H9 (cell line): Measurements from ENCODE around the gene GALNS. TPM values are rescaled to one million over a fixed set of nuclear protein-coding genes. Genes with fewer than 3 reads are reported as not detected.

Experiments
- DNase-seq: peaks from one replicate; pipeline ENCODE4 v3.0.0-alpha.2; 2017
- H2AFZ ChIP-seq: one replicate; pipeline ENCODE4 v1.6.1; 2013; ENCODE audit warnings: mild to moderate bottlenecking, low read length, control low read depth, moderate library complexity
- H2AK5ac ChIP-seq: 2 replicates; pipeline ENCODE4 v1.6.1; 2013; ENCODE audit warnings: low read length, control low read depth, mixed read lengths; ENCODE audit not compliant: insufficient read length
- H2BK120ac ChIP-seq: one replicate; pipeline ENCODE4 v1.6.1; 2013; ENCODE audit warnings: low read depth, mild to moderate bottlenecking, low read length, control low read depth, inconsistent platforms; ENCODE audit not compliant: poor library complexity, severe bottlenecking
- H2BK12ac ChIP-seq: 2 replicates; pipeline ENCODE4 v1.6.1; 2013; ENCODE audit warnings: low read length, control low read depth, mixed read lengths, low read depth; ENCODE audit not compliant: insufficient read length
- H2BK15ac ChIP-seq: 2 replicates; pipeline ENCODE4 v1.6.1; 2013; ENCODE audit warnings: low read depth, low read length, control low read depth
- H2BK20ac ChIP-seq: one replicate; pipeline ENCODE4 v1.6.1; 2013; ENCODE audit warnings: low read depth, mild to moderate bottlenecking, low read length, control low read depth, inconsistent platforms; ENCODE audit not compliant: poor library complexity, severe bottlenecking
- H2BK5ac ChIP-seq: 2 replicates; pipeline ENCODE4 v1.6.1; 2013; ENCODE audit warnings: low read length, control low read depth, mixed read lengths; ENCODE audit not compliant: insufficient read length
- H3K14ac ChIP-seq: 2 replicates; pipeline ENCODE4 v1.6.1; 2013; ENCODE audit warnings: low read length, control low read depth; ENCODE audit not compliant: insufficient read depth
- H3K18ac ChIP-seq: 2 replicates; pipeline ENCODE4 v1.6.1; 2013; ENCODE audit warnings: low read depth, mild to moderate bottlenecking, mixed read lengths, low read length, control low read depth; ENCODE audit not compliant: insufficient read length
- H3K23ac ChIP-seq: 2 replicates; pipeline ENCODE4 v1.6.1; 2013; ENCODE audit warnings: low read length, control low read depth, mixed read lengths, low read depth; ENCODE audit not compliant: insufficient read length
- H3K23me2 ChIP-seq: 2 replicates; pipeline ENCODE4 v1.6.1; 2013; ENCODE audit warnings: low read depth, mild to moderate bottlenecking, mixed read lengths, low read length, control low read depth; ENCODE audit not compliant: insufficient read length, poor library complexity, severe bottlenecking
- H3K27ac ChIP-seq: 2 replicates; pipeline ENCODE4 v1.5.1; 2013; ENCODE audit warnings: low read length, control low read depth, mixed read lengths, low read depth; ENCODE audit not compliant: insufficient read length
- H3K27me3 ChIP-seq: 2 replicates; pipeline ENCODE4 v1.6.1; 2013; ENCODE audit warnings: low read length, control low read depth, inconsistent platforms; ENCODE audit not compliant: insufficient read depth
- H3K4ac ChIP-seq: 2 replicates; pipeline ENCODE4 v1.6.1; 2013; ENCODE audit warnings: low read depth, mild to moderate bottlenecking, control low read depth, inconsistent platforms, low read length, moderate library complexity
- H3K4me1 ChIP-seq: 2 replicates; pipeline ENCODE4 v1.6.1; 2013; ENCODE audit warnings: low read length, control low read depth, inconsistent platforms; ENCODE audit not compliant: insufficient read depth
- H3K4me2 ChIP-seq: 2 replicates; pipeline ENCODE4 v1.6.1; 2013; ENCODE audit warnings: low read length, control low read depth, mixed read lengths; ENCODE audit not compliant: insufficient read length, insufficient read depth
- H3K56ac ChIP-seq: 2 replicates; pipeline ENCODE4 v1.6.1; 2013; ENCODE audit warnings: low read depth, mild to moderate bottlenecking, mixed read lengths, low read length, control low read depth; ENCODE audit not compliant: insufficient read length
- H3K79me1 ChIP-seq: 2 replicates; pipeline ENCODE4 v1.6.1; 2013; ENCODE audit warnings: low read depth, mild to moderate bottlenecking, moderate library complexity, low read length, control low read depth, inconsistent platforms; ENCODE audit not compliant: insufficient read depth, poor library complexity, severe bottlenecking
- H3K79me2 ChIP-seq: 2 replicates; pipeline ENCODE4 v1.6.1; 2013; ENCODE audit warnings: low read length, control low read depth, inconsistent platforms; ENCODE audit not compliant: insufficient read depth
- H3K9ac ChIP-seq: 2 replicates; pipeline ENCODE4 v1.6.1; 2013; ENCODE audit warnings: low read length, control low read depth, mixed read lengths; ENCODE audit not compliant: insufficient read length; ENCODE audit errors: extremely low read depth
- H3K9me3 ChIP-seq: one replicate; pipeline ENCODE4 v1.6.1; 2013; ENCODE audit warnings: low read depth, low read length, inconsistent platforms; ENCODE audit not compliant: control insufficient read depth
- H3T11ph ChIP-seq: one replicate; pipeline ENCODE4 v1.6.1; 2013; ENCODE audit warnings: mild to moderate bottlenecking, low read length, control low read depth, inconsistent platforms
- H4K20me1 ChIP-seq: one replicate; pipeline ENCODE4 v1.6.1; 2013; ENCODE audit not compliant: control insufficient read depth, insufficient read length, insufficient read depth
- H4K5ac ChIP-seq: 2 replicates; pipeline ENCODE4 v1.6.1; 2013; ENCODE audit warnings: low read depth, mild to moderate bottlenecking, mixed read lengths, low read length, control low read depth; ENCODE audit not compliant: insufficient read length
- H4K8ac ChIP-seq: replicated peaks from 2 replicates; pipeline ENCODE4 v1.6.1; 2013; ENCODE audit warnings: low read length, control low read depth, mixed read lengths, low read depth; ENCODE audit not compliant: insufficient read length
- H4K91ac ChIP-seq: 2 replicates; pipeline ENCODE4 v1.6.1; 2013; ENCODE audit warnings: low read depth, mild to moderate bottlenecking, moderate library complexity, mixed read lengths, low read length, control low read depth; ENCODE audit not compliant: insufficient read length
- H3K27ac Mint-ChIP-seq, 3 experiments: 2 replicates in 2 of 3; 3 replicates in 1 of 3; pipeline ENCODE4 v1.8.0; 2020 to 2021; ENCODE audit warnings: mixed read lengths in 3 of 3, mild to moderate bottlenecking in 1 of 3, moderate library complexity in 1 of 3
- H3K27me3 Mint-ChIP-seq: 2 replicates; pipeline ENCODE4 v1.8.0; 2021; ENCODE audit warnings: low read depth, mild to moderate bottlenecking, moderate library complexity, mixed read lengths
- H3K36me3 Mint-ChIP-seq, 3 experiments: 2 replicates in 2 of 3; 3 replicates in 1 of 3; pipeline ENCODE4 v1.8.0; 2020 to 2021; ENCODE audit warnings: low read depth in 3 of 3, mixed read lengths in 3 of 3; ENCODE audit not compliant: insufficient read depth in 1 of 3
- H3K4me1 Mint-ChIP-seq, 2 experiments: 2 replicates each; pipeline ENCODE4 v1.8.0; 2020; ENCODE audit warnings: mixed read lengths in 2 of 2
- H3K4me3 Mint-ChIP-seq, 2 experiments: 2 replicates in 1 of 2; 3 replicates in 1 of 2; pipeline ENCODE4 v1.8.0; 2020 to 2021; ENCODE audit warnings: mild to moderate bottlenecking in 2 of 2, mixed read lengths in 2 of 2, moderate library complexity in 1 of 2
- H3K9me3 Mint-ChIP-seq, 2 experiments: 2 replicates in 1 of 2; 3 replicates in 1 of 2; pipeline ENCODE4 v1.8.0; 2020; ENCODE audit warnings: mild to moderate bottlenecking in 2 of 2, mixed read lengths in 2 of 2, moderate library complexity in 1 of 2
- CTCF ChIP-seq: fragments of 200-600 bp; sonication (generic); conservative IDR thresholded peaks from 3 replicates; pipeline ENCODE4 v1.8.0; 2021; ENCODE audit warnings: antibody characterized with exemption, mild to moderate bottlenecking
- WGBS: extraction: QIAGEN DNeasy Blood & Tissue Kit; methylation state at CpG from one replicate; pipeline ENCODE4 v1.1.7; 2013; ENCODE audit warnings: missing lambda C conversion rate, low lambda C conversion rate, mixed read lengths; ENCODE audit not compliant: insufficient read length; ENCODE audit errors: extremely low coverage; 5-methylcytosine and 5-hydroxymethylcytosine counted together
- total RNA-seq: library from RNA; stranded (reverse); gene quantifications from 2 replicates; pipeline ENCODE4 v1.2.1, GENCODE V29; 2021

GALNS gene
- total RNA-seq, 1 experiment from 2014 or later = 20.3 TPM

DNA sequence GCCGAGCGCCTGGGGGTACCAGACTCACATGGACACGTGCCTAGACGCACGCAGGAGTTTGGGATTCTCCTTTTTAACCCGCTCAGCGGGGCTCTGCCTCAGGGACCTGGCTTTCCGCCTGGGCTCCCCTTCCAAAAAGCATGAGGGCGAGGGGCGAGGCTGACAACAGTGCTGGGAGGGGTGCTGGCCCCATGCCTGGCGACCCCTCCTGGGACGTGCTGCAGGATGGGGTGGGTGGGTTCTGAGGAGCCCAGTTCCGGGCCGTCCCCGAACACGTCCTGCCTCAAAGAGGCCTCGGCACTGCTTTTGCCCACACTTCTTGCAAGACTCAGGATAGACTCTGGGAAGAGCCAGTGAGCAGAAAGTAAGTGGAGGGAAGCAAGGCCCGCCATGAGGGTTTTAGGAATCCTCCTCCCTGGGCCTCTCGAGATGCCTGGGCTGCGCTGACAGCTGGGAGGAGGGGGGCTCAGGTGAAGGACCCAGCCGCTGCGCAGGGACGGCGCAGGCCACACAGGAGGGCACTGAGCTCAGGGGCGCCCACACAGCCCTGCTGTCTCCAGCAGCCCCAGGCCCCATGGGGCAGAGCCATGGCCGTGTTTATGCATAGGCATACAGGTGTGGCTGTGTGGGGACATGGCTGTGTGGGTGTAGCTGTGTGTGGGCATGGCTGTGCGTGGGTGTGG lies 25.1 kb upstream of the GALNS start:
- Histone ChIP-seq H3K4me2 (no peak overlapping the region), H3T11ph (no peak overlapping the region), H4K91ac (no peak overlapping the region), H3K18ac (no peak overlapping the region), H3K27me3 (no peaks in the 10 kb centered on the region), H4K20me1 (no peaks in the 10 kb centered on the region), H2BK120ac (no peak overlapping the region), H2BK5ac (no peak overlapping the region), H3K4ac (no peak overlapping the region), H2BK20ac (no peak overlapping the region), H3K9ac (no peak overlapping the region), H3K23ac (no peak overlapping the region), H4K8ac (no peak overlapping the region), H3K56ac (no peak overlapping the region), H4K5ac (no peak overlapping the region), H2AK5ac (no peak overlapping the region), H3K9me3 (no peaks in the 10 kb centered on the region), H3K27ac (no peak overlapping the region), H2BK12ac (no peak overlapping the region), H2BK15ac (no peak overlapping the region), H3K23me2 (no peaks in the 10 kb centered on the region), H3K79me2 (no peaks in the 10 kb centered on the region), H3K79me1 (no peaks in the 10 kb centered on the region), H3K14ac (no peak overlapping the region; the same call in 1 of the 2 replicates), H2AFZ (no peak overlapping the region), H3K4me1 (no peaks in the 10 kb centered on the region)
- 0 out of 7 replicates have a peak overlapping the region, but pooled peaks of 1 of the 3 experiments have one; percentile 38 for H3K27ac Mint-ChIP-seq
- no peak for DNase-seq
- H3K27me3 Mint-ChIP-seq = no peaks in the 10 kb centered on the region
- H3K4me3 Mint-ChIP-seq = no peak overlapping the region
- no CpG with 5 or more reads among the region's 27 CpGs for WGBS
- TF ChIP-seq CTCF = no peak
- no peaks in the 10 kb centered on the region for H3K9me3 Mint-ChIP-seq
- H3K4me1 Mint-ChIP-seq = peaks cover 0 to 11% of the 10 kb centered on the region in 2 experiments; a peak in 1 of 4 replicates
- no peaks in the 10 kb centered on the region for H3K36me3 Mint-ChIP-seq
